Hippocampal formation (tissue), 2 donors: Measurements from ENCODE around the gene BNIP5.

Experiments
- DNase-seq, 2 donors: peaks; one replicate each; lab custom pipeline; 2025; lab: John Stamatoyannopoulos, UW

BNIP5 gene

GRCh38 chr6:36336779-36337241, at the start of gene BNIP5:
BNIP5 (minus strand) TSS chr6:36336888; CDS start chr6:36330690, 6,198 bp downstream.
- DNase-seq: no peak

- no peak for DNase-seq
Observed at GRCh38 chr6:36384095-36384494, 47.4 kb upstream of the BNIP5 start.

GRCh38 chr6:36383606-36384005, 46.9 kb upstream of the BNIP5 start:
- no peak for DNase-seq

- DNase-seq: no peak
Observed at GRCh38 chr6:36382976-36383375, 46.3 kb upstream of the BNIP5 start.

GRCh38 chr6:36381502-36382389, 45.1 kb upstream of the BNIP5 start:
- no peak for DNase-seq

GRCh38 chr6:36380166-36380565, 43.5 kb upstream of the BNIP5 start:
- DNase-seq: no peak

GRCh38 chr6:36378936-36379335, 42.2 kb upstream of the BNIP5 start:
- no peak for DNase-seq

GRCh38 chr6:36378243-36378920, 41.7 kb upstream of the BNIP5 start:
- no peak for DNase-seq

GRCh38 chr6:36377594-36377993, 40.9 kb upstream of the BNIP5 start:
- DNase-seq: no peak

- DNase-seq: no peak
Observed at GRCh38 chr6:36376742-36377141, 40.1 kb upstream of the BNIP5 start.

GRCh38 chr6:36376183-36376582, 39.5 kb upstream of the BNIP5 start:
- DNase-seq: no peak

GRCh38 chr6:36375644-36376155, 39.0 kb upstream of the BNIP5 start:
- no peak for DNase-seq

GRCh38 chr6:36374972-36375371, 38.3 kb upstream of the BNIP5 start:
- no peak for DNase-seq

- DNase-seq: no peak
Observed at GRCh38 chr6:36374194-36374593, 37.5 kb upstream of the BNIP5 start.

GRCh38 chr6:36373368-36374019, 36.8 kb upstream of the BNIP5 start:
- no peak for DNase-seq

- no peak for DNase-seq
Observed at GRCh38 chr6:36372088-36372487, 35.4 kb upstream of the BNIP5 start.

GRCh38 chr6:36371211-36371610, 34.5 kb upstream of the BNIP5 start:
- DNase-seq: no peak

- DNase-seq: no peak
Observed at GRCh38 chr6:36370638-36371037, 34.0 kb upstream of the BNIP5 start.

- no peak for DNase-seq
Observed at GRCh38 chr6:36368921-36369865, 32.5 kb upstream of the BNIP5 start.

- no peak for DNase-seq
Observed at GRCh38 chr6:36368421-36368820, 31.7 kb upstream of the BNIP5 start.

- no peak for DNase-seq
Observed at GRCh38 chr6:36367743-36368142, 31.1 kb upstream of the BNIP5 start.
